Measurements from ENCODE around the gene MCAT. TPM values are rescaled to one million over a fixed set of nuclear protein-coding genes. Genes with fewer than 3 reads are reported as not detected.

MCAT gene
- total RNA-seq, 1 donor from 2014 or later = 24.0 TPM

DNA sequence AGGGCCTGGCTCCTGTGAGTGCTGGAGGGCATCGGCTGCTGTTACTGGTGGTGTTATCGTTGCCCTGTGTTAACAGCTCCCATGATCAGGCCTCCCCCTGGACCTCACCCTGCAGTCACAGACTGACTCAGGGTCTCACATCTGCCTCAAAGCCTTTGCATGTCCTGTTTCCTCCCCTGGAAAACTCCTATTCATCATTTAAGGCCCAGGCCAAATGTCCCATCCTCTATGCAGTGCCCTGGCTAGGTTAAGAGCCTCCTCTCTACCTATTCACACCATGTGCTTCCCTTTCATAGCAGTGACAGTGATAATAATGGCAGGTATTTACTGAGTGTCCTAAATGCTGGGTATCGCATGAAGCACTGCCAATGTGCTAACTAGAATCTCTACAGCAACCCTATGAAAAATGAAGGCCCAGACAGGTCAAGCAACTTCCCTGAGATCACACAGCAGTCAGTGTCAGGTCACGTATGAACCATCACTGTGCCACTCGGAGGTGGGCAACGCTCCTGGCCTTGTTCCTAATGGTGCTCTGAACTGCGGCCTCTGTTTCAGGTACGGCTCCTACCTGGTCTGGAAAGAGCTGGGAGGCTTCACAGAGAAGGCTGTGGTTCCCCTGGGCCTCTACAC is 17.4 kb upstream of the MCAT start:
- H3K4me1 Mint-ChIP-seq (ENCODE audit: unreplicated experiment) = peaks cover 4% of the 10 kb centered on the region
- H3K4me3 Mint-ChIP-seq = no peak overlapping the region
- DNase-seq (ENCODE audit: extremely low spot score, unreplicated experiment) = no peak
- no peak for TF ChIP-seq CTCF (conservative IDR thresholded peaks at IDR 0.05)
- no peak overlapping the region for H3K27ac Mint-ChIP-seq
- H3K27me3 Mint-ChIP-seq = peaks cover 4% of the 10 kb centered on the region
- H3K9me3 Mint-ChIP-seq = no peaks in the 10 kb centered on the region
- no peaks in the 10 kb centered on the region for H3K36me3 Mint-ChIP-seq

DNA sequence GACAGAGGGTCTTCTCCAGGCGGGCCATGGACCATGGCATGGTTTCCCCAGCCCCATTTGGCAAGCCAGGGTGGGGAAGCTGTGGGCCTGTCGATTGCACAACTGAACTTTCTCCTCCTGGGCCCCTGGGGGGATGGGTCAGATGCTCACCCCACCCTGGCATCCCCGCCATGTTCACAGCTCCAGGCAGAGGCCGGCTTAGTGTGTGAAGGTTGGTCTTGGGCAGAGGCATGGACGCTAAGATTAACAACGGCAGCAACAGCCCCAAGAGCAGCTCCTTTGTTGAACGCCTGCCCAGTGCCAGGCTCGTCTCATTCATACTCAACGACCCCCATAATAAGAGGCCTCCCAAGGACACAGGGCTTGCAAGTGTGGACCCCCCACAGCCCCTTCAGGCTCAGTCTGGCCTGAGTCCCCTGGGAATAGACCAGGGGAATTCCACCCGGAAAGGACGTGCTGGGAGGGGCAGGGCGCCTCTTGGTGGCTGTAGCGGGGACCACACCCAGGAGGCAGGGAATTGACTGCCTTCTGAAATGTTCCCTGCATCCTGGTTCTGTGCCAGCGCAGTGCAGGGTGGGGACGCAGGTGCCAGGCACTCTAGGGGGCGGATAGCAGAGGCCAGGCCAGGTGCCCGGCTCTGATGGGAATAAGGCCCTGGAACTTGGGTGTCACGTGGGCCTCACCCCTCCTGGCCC is 16.4 kb upstream of the MCAT start:
- peak; percentile 56 for TF ChIP-seq CTCF (conservative IDR thresholded peaks at IDR 0.05)
- Mint-ChIP-seq H3K4me1 (ENCODE audit: unreplicated experiment) (peaks cover 4% of the 10 kb centered on the region), H3K27me3 (peaks cover 4% of the 10 kb centered on the region), H3K36me3 (no peaks in the 10 kb centered on the region), H3K9me3 (no peaks in the 10 kb centered on the region), H3K27ac (no peak overlapping the region), H3K4me3 (no peak overlapping the region)
- DNase-seq (ENCODE audit: extremely low spot score, unreplicated experiment) = no peak

DNA sequence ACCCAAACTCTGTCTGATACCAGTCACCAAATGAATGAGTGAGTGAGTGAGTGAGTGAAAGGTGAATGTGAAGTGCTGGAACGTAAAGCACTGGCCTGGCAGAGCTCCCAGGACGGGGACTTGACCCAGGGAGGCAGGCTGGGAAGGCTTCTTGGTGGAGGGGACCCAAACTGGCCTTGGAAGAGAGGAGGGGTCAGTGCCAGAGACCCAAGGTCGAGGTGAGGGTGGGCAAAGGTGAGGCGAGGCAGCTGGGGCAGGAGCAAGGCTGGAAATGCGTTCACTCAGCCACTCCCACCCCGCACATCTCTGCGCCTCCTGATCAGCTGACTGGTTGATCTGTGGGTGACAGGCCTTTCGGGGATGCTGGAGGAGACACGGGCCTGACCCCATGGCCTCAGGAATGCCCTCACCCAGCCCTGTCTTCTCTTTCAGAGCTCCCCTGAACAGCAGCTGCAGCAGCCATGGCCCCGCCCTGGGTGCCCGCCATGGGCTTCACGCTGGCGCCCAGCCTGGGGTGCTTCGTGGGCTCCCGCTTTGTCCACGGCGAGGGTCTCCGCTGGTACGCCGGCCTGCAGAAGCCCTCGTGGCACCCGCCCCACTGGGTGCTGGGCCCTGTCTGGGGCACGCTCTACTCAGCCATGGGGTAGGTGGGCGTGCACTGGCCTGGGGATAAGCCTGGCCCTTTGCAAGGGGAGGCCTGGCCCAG is 15.7 kb upstream of the MCAT start:
- Mint-ChIP-seq H3K4me1 (ENCODE audit: unreplicated experiment) (peaks cover 4% of the 10 kb centered on the region), H3K36me3 (no peaks in the 10 kb centered on the region), H3K4me3 (no peak overlapping the region), H3K27ac (no peak overlapping the region), H3K27me3 (no peaks in the 10 kb centered on the region), H3K9me3 (no peaks in the 10 kb centered on the region)
- no peak for TF ChIP-seq CTCF (conservative IDR thresholded peaks at IDR 0.05)
- no peak for DNase-seq (ENCODE audit: extremely low spot score, unreplicated experiment)

GRCh38 chr22:43157874-43158546 is 14.8 kb upstream of the MCAT start:
- Mint-ChIP-seq H3K4me1 (ENCODE audit: unreplicated experiment) (peaks cover 5% of the 10 kb centered on the region), H3K36me3 (no peaks in the 10 kb centered on the region), H3K9me3 (no peaks in the 10 kb centered on the region), H3K4me3 (no peak overlapping the region), H3K27me3 (no peaks in the 10 kb centered on the region), H3K27ac (no peak overlapping the region)
- TF ChIP-seq CTCF (conservative IDR thresholded peaks at IDR 0.05) = no peak
- no peak for DNase-seq (ENCODE audit: extremely low spot score, unreplicated experiment)

DNA sequence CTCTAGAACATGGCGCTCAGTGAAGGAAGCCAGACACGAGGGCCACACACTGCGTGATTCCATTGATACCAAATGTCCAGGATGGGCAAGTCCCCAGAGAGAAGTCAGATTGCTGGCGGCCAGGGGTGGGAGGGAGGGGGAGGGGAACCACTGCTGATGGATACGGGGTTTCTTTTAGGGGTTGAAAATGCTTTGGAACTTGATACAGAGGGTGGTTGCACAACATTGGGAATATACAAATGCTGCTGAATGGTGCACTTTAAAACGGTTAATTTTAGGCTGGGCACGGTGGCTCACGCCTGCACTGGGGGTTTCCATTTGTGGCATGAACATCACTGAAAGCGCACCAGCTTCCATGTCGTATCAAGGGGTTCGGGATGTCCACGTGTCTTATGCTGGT is 13.2 kb upstream of the MCAT start:
- DNase-seq (ENCODE audit: extremely low spot score, unreplicated experiment) = no peak
- H3K4me1 Mint-ChIP-seq (ENCODE audit: unreplicated experiment) = peaks cover 7% of the 10 kb centered on the region
- H3K36me3 Mint-ChIP-seq = no peaks in the 10 kb centered on the region
- no peak for TF ChIP-seq CTCF (conservative IDR thresholded peaks at IDR 0.05)
- no peaks in the 10 kb centered on the region for H3K27me3 Mint-ChIP-seq
- H3K9me3 Mint-ChIP-seq = no peaks in the 10 kb centered on the region
- no peak overlapping the region for H3K4me3 Mint-ChIP-seq
- no peak overlapping the region for H3K27ac Mint-ChIP-seq

All from type B pancreatic cell (in vitro differentiated cells).